Transverse colon (tissue), 4 donors: ENCODE measurements around the gene MC5R. TPM values are rescaled to one million over a fixed set of nuclear protein-coding genes. Genes with fewer than 3 reads are reported as not detected.

Source experiments
- DNase-seq: peaks from one replicate; pipeline ENCODE4 v3.0.0-alpha.2; 2019
- H3K27ac ChIP-seq, 4 donors: fragments of 200-600 bp; sonication (generic); 2 replicates each; pipeline ENCODE4 v1.5.1; 2016 to 2018; ENCODE audit warnings: inconsistent platforms in 4 of 4
- H3K27me3 ChIP-seq: fragments of 200-600 bp; sonication (generic); 2 replicates; pipeline ENCODE4 v1.5.1; 2017; ENCODE audit warnings: inconsistent platforms
- H3K36me3 ChIP-seq, 4 donors: fragments of 200-600 bp; sonication (generic); 2 replicates each; pipeline ENCODE4 v1.5.1; 2017 to 2019; ENCODE audit warnings: inconsistent platforms in 4 of 4
- H3K4me1 ChIP-seq, 4 donors: fragments of 200-600 bp; sonication (generic); 2 replicates each; pipeline ENCODE4 v1.5.1; 2017 to 2020; ENCODE audit warnings: inconsistent platforms in 4 of 4
- H3K4me3 ChIP-seq, 4 donors: fragments of 200-600 bp; sonication (generic); 1 replicate in 1 of 4; 2 replicates in 3 of 4; pipeline versions ENCODE4 v1.5.1 to v1.6.1; 2017 to 2019; ENCODE audit warnings: inconsistent platforms in 4 of 4
- H3K9me3 ChIP-seq, 2 donors: fragments of 200-600 bp; sonication (generic); 2 replicates each; pipeline ENCODE4 v1.5.1; 2017 to 2019; ENCODE audit warnings: inconsistent platforms in 2 of 2
- EP300 ChIP-seq: sonication (generic); formaldehyde crosslinking; IDR thresholded peaks from one replicate; pipeline ENCODE4 v1.6.1; 2017; ENCODE audit warnings: antibody characterized with exemption, low read depth
- POLR2A ChIP-seq: fragments of 450-650 bp; IDR thresholded peaks from one replicate; pipeline ENCODE4 v1.6.1; 2016; ENCODE audit warnings: antibody characterized with exemption, mild to moderate bottlenecking, moderate library complexity
- POLR2AphosphoS5 ChIP-seq, 3 donors: sonication (generic); formaldehyde crosslinking; IDR thresholded peaks; one replicate each; pipeline ENCODE4 v1.6.1; 2016; ENCODE audit warnings: antibody characterized with exemption in 3 of 3
- WGBS, 2 donors: methylation state at CpG; one replicate each; pipeline ENCODE4 v1.1.5; 2018; ENCODE audit warnings: low coverage in 1 of 2; 5-methylcytosine and 5-hydroxymethylcytosine counted together
- in situ Hi-C, 4 donors: fragments of 200-750 bp; cut with MboI; loops; one replicate each; pipeline versions ENCODE4 v1.15.0 to v1.15.1; 2017; ENCODE audit warnings: low sequenced_read_pairs in 3 of 4, low pct_ligation_motif_present in 1 of 4, low pct_unique_long_range_greater_than_20kb in 1 of 4
- intact Hi-C: fragments of 100-400 bp; cut with DNase I; formaldehyde crosslinking; loops from one replicate; pipeline ENCODE4 v1.15.1; 2023; ENCODE audit warnings: low total_unique reads
- total RNA-seq, 4 donors: library from RNA; depleted of rRNA; stranded (reverse); fragments of >200 nt; gene quantifications; one replicate each; pipeline ENCODE4 v1.1.0, GENCODE V29; 2016
- TF ChIP-seq, protein P1 (sequence below), 5 experiments: fragments of 200-600 bp in 3 of 5; fragments of 450-650 bp in 2 of 5; sonication (generic) in 3 of 5; IDR thresholded peaks; 1 replicate in 2 of 5; 2 replicates in 3 of 5; pipeline ENCODE4 v1.5.1; 2016 to 2017; ENCODE audit warnings: antibody characterized with exemption in 5 of 5, inconsistent platforms in 3 of 5, mild to moderate bottlenecking in 2 of 5, moderate library complexity in 1 of 5

Gene MC5R
- total RNA-seq, 4 donors from 2014 or later = not detected

- WGBS, 2 donors = 94 to 95% methylated on average over 11 to 26 of the region's 26 CpGs
- in situ Hi-C loops (loop anchor here in 3 of 4 donors (10.0 to 25.0 kb wide), 3 partner anchors 259 to 286 kb away; no protein-coding TSS in a partner anchor), intact Hi-C loops (no loop called here)
- DNase-seq = no peak
- H3K4me3 ChIP-seq = no peak overlapping the region
- H3K27ac ChIP-seq = no peak overlapping the region
- TF ChIP-seq, protein P1, sequence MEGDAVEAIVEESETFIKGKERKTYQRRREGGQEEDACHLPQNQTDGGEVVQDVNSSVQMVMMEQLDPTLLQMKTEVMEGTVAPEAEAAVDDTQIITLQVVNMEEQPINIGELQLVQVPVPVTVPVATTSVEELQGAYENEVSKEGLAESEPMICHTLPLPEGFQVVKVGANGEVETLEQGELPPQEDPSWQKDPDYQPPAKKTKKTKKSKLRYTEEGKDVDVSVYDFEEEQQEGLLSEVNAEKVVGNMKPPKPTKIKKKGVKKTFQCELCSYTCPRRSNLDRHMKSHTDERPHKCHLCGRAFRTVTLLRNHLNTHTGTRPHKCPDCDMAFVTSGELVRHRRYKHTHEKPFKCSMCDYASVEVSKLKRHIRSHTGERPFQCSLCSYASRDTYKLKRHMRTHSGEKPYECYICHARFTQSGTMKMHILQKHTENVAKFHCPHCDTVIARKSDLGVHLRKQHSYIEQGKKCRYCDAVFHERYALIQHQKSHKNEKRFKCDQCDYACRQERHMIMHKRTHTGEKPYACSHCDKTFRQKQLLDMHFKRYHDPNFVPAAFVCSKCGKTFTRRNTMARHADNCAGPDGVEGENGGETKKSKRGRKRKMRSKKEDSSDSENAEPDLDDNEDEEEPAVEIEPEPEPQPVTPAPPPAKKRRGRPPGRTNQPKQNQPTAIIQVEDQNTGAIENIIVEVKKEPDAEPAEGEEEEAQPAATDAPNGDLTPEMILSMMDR (IDR thresholded peaks at IDR 0.05) = no peak
- TF ChIP-seq POLR2A (no peak), POLR2AphosphoS5 (IDR thresholded peaks at IDR 0.05) (no peak), EP300 (no peak)
- no peaks in the 10 kb centered on the region for H3K36me3 ChIP-seq
- peaks cover 0 to 4% (median 0%) of the 10 kb centered on the region in 4 donors for H3K4me1 ChIP-seq
- peaks cover 45% of the 10 kb centered on the region for H3K27me3 ChIP-seq
- no peaks in the 10 kb centered on the region for H3K9me3 ChIP-seq
Measured at GRCh38 chr18:13826209-13826608, 2.3 kb downstream of the MC5R start.

GRCh38 chr18:13831864-13832508 lies 8.0 kb downstream of the MC5R start:
- Histone ChIP-seq H3K9me3 (no peaks in the 10 kb centered on the region), H3K4me1 (no peaks in the 10 kb centered on the region), H3K27ac (no peak overlapping the region), H3K27me3 (peaks cover 37% of the 10 kb centered on the region), H3K36me3 (no peaks in the 10 kb centered on the region), H3K4me3 (no peak overlapping the region)
- WGBS, 2 donors = 52% methylated on average over 11 of the region's 11 CpGs; no CpG with 5 or more reads in 1 of the 2 donors
- intact Hi-C loops (no loop called here), in situ Hi-C loops (loop anchor here in 3 of 4 donors (10.0 to 25.0 kb wide), 3 partner anchors 253 to 280 kb away; no protein-coding TSS in a partner anchor)
- TF ChIP-seq POLR2A (no peak), POLR2AphosphoS5 (IDR thresholded peaks at IDR 0.05) (no peak), EP300 (no peak)
- TF ChIP-seq, protein P1 (IDR thresholded peaks at IDR 0.05) = no peak
- DNase-seq = no peak

DNA sequence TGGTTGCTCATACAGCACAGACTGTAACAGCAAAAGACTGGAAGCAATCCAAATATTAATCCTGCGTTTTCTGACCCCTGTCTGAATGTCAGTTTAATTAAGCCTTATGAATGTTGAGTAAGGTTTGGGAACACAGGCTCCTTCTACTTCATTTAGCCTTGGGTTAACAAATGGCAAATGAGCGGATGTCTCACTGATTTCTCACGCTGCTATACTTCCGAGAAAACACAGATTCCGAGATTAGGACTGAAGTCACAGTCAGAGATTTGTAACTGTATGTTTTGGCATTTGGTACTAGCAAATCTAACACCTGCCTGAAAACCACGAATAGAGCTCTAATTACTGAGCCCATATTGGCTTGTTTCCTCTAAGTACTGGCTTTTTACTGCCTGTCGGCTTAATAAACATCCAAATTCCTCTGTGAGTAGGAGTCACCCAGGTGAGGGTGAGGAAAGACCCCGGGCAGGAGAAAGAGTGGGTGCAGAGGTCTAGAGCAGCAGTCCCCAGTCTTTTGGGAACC lies 10.6 kb downstream of the MC5R start:
- in situ Hi-C loops = loop anchor here in 3 of 4 donors (10.0 to 25.0 kb wide), 3 partner anchors 250 to 278 kb away; no protein-coding TSS in a partner anchor
- WGBS, 2 donors = 27 to 37% methylated on average over 8 of the region's 8 CpGs

GRCh38 chr18:13835202-13835601 lies 11.3 kb downstream of the MC5R start:
- Histone ChIP-seq H3K4me1 (no peaks in the 10 kb centered on the region), H3K9me3 (no peaks in the 10 kb centered on the region), H3K27ac (no peak overlapping the region), H3K27me3 (peaks cover 27% of the 10 kb centered on the region), H3K36me3 (no peaks in the 10 kb centered on the region), H3K4me3 (no peak overlapping the region)
- in situ Hi-C loops (loop anchor here in 3 of 4 donors (10.0 to 25.0 kb wide), 3 partner anchors 250 to 277 kb away; no protein-coding TSS in a partner anchor), intact Hi-C loops (no loop called here)
- DNase-seq = no peak
- no peak for TF ChIP-seq POLR2A
- TF ChIP-seq EP300 = no peak
- TF ChIP-seq, protein P1 (IDR thresholded peaks at IDR 0.05) = no peak
- no peak for TF ChIP-seq POLR2AphosphoS5 (IDR thresholded peaks at IDR 0.05)
- 55% methylated on average over 6 of the region's 6 CpGs; no CpG with 5 or more reads in 1 of the 2 donors for WGBS, 2 donors

More for the DNA sequence above, 10.6 kb downstream of the MC5R start:
- Histone ChIP-seq H3K4me3 (no peak overlapping the region), H3K27me3 (peaks cover 33% of the 10 kb centered on the region), H3K9me3 (no peaks in the 10 kb centered on the region), H3K4me1 (no peaks in the 10 kb centered on the region), H3K27ac (no peak overlapping the region), H3K36me3 (no peaks in the 10 kb centered on the region)
- TF ChIP-seq, protein P1 (IDR thresholded peaks at IDR 0.05) = no peak
- TF ChIP-seq POLR2AphosphoS5 (IDR thresholded peaks at IDR 0.05) (no peak), EP300 (no peak), POLR2A (no peak)
- no peak for DNase-seq
- intact Hi-C loops = no loop called here
